ENCODE data around the gene SIAH2. TPM values are rescaled to one million over a fixed set of nuclear protein-coding genes. Genes with fewer than 3 reads are reported as not detected.

The SIAH2 gene
- polyA plus RNA-seq, 1 experiment = 34.2 TPM

DNA sequence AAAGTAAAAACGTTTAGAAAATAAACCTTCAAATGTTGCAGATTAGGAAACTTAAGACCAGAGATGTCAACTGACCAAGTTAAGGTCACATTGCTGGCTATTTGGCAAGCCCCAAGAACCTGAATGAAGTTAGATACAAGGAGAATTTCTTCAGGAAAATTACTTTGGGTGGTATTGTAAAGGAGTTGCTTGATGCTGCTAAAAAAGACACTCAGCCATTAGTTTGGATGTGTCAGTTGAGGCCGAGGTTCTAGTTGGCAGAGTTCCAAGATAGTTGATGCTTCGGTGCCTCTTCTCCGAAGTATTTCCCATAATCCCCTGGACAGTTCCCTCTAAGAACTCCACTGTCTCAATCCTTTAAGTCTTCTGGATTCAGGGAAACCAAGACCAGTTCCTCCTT lies 24.3 kb downstream of the SIAH2 start:
- Histone ChIP-seq H3K4me3 (ENCODE audit: low read depth, low read length) (no peak overlapping the region), H3K36me3 (ENCODE audit: control insufficient read depth, insufficient read depth, low read length) (peaks cover 9% of the 10 kb centered on the region), H3K27me3 (ENCODE audit: control insufficient read depth, insufficient read depth, low read length) (no peaks in the 10 kb centered on the region)
- ChIA-PET POLR2A (no interaction called here), CTCF (interaction anchor here (1.4 kb wide), 1 partner anchor 17 kb away, joined by 5 read pairs; no protein-coding TSS in a partner anchor)
- TF ChIP-seq, protein P1, sequence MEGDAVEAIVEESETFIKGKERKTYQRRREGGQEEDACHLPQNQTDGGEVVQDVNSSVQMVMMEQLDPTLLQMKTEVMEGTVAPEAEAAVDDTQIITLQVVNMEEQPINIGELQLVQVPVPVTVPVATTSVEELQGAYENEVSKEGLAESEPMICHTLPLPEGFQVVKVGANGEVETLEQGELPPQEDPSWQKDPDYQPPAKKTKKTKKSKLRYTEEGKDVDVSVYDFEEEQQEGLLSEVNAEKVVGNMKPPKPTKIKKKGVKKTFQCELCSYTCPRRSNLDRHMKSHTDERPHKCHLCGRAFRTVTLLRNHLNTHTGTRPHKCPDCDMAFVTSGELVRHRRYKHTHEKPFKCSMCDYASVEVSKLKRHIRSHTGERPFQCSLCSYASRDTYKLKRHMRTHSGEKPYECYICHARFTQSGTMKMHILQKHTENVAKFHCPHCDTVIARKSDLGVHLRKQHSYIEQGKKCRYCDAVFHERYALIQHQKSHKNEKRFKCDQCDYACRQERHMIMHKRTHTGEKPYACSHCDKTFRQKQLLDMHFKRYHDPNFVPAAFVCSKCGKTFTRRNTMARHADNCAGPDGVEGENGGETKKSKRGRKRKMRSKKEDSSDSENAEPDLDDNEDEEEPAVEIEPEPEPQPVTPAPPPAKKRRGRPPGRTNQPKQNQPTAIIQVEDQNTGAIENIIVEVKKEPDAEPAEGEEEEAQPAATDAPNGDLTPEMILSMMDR (IDR thresholded peaks at IDR 0.05; ENCODE audit: insufficient read depth, low read depth, low read length) = no peak
- DNase-seq (ENCODE audit: low read depth) = no peak

DNA sequence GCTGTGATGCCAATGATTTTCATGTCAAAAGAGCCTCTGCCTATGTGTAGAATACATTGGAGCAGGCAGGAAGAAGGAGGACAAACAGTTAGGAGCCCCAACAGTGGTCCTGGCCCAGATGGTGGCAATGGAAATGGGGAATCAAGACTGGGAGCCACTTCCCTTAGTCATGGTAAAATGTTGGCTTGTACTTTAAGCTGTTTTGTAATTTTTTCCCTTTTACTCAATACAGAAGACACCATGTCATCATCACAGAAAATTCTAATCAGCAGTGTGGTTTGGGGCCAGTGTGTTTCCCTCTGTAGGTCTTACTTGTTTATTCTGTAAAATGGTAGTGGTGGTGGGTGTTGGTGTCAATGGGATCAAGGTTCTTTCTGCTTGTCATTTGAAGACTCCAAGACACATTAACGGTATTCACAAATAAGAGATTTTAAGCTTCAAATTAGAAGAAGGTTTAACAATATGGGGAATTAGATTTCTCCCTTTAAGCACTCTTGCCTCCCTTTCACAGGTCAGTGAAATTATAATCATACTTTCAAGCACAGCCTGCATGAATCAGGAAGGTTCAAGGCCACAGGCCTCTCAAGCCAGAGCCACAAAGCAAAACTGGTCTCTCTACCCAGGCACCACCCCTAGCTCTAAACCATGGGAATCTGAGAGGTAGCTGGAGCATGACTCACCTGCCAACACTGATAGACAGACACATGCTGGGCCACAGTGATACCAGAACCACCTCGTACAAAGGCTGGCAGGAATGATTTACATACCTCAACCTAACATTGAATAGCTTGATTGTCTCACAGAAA lies 24.9 kb downstream of the SIAH2 start:
- ChIA-PET CTCF (interaction anchor here (0.8 to 1.4 kb wide), 2 partner anchors 17 to 50 kb away, joined by 3 to 5 read pairs; no protein-coding TSS in a partner anchor), POLR2A (interaction anchor here (0.6 kb wide), 1 partner anchor 25 kb away, joined by 8 read pairs; the partner anchor contains the start of gene SIAH2)
- no peak overlapping the region for H3K4me3 ChIP-seq (ENCODE audit: low read depth, low read length)
- DNase-seq (ENCODE audit: low read depth) = no peak
- no peaks in the 10 kb centered on the region for H3K27me3 ChIP-seq (ENCODE audit: control insufficient read depth, insufficient read depth, low read length)
- TF ChIP-seq, protein P1 (IDR thresholded peaks at IDR 0.05; ENCODE audit: insufficient read depth, low read depth, low read length) = no peak
- peaks cover 9% of the 10 kb centered on the region for H3K36me3 ChIP-seq (ENCODE audit: control insufficient read depth, insufficient read depth, low read length)

DNA sequence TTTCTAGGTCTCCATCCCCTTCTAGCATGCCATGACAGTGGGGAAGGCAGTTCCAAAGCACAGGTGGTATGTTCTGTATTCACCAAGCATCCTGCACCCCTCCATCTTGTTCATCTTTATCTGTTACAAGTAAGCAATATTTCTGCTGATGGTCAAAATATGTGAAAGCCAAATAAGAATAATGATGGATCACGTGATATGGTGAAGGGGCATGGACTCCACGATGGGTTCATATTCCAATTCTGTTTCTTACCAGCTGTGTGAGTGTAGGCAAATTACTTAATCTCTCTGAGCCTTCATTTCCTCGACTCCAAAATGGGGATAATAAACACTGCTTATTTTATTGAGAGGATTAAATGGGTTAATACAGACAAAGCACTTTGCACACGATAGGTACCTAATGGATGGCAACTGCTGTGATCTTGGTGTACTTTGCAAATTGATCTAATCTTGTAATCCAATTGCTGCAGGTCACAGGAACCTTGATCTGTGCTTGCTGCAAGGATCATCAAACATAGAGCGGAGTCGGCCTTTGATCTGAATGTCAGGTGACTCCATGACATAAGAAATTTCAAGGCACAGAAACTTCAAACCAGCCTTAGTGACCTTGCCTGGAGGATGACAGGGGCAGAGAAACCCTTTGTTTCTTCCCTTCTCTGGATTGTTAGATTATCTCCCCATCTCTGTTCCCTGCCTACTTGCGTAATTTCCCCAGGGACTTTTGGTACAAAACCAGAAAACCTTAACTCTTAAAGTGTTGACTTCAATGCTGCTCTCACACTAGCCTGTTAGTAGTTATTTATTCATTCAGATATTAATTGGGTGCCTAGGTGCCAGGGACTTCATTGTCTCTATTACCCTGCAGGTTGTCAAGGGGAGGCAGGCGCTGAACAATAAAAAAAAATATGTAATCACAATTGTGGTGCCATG lies 25.8 kb downstream of the SIAH2 start:
- Histone ChIP-seq H3K4me3 (ENCODE audit: low read depth, low read length) (no peak overlapping the region), H3K27me3 (ENCODE audit: control insufficient read depth, insufficient read depth, low read length) (no peaks in the 10 kb centered on the region), H3K36me3 (ENCODE audit: control insufficient read depth, insufficient read depth, low read length) (peaks cover 5% of the 10 kb centered on the region)
- TF ChIP-seq, protein P1 (IDR thresholded peaks at IDR 0.05; ENCODE audit: insufficient read depth, low read depth, low read length) = no peak
- ChIA-PET POLR2A (interaction anchor here (0.6 kb wide), 1 partner anchor 26 kb away, joined by 8 read pairs; the partner anchor contains the start of gene SIAH2), CTCF (interaction anchor here (0.8 to 1.4 kb wide), 2 partner anchors 16 to 51 kb away, joined by 3 to 5 read pairs; no protein-coding TSS in a partner anchor)
- DNase-seq (ENCODE audit: low read depth) = no peak

DNA sequence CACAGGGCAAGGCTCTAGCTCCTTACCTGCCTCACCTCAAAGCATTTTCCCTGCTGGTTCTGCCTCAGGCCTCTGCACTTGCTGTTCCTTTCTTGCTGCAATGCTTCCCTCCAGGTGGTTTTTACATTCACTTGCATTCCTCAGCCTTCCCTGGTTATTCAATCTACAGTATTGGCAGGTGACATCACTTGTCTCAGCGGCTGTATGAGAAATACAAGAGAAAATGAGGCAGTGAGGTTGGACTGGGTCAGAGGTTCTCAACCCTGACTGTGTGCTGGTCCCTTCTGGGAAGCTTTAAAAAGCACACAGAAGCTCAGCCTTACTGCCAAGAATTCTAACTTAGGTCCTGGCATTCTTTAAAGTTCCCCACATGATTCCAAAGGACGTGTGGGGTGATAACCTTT lies 26.7 kb downstream of the SIAH2 start:
- CTCF ChIA-PET = interaction anchor here (2.6 kb wide), 1 partner anchor 15 kb away, joined by 9 read pairs; no protein-coding TSS in a partner anchor
- DNase-seq (ENCODE audit: low read depth) = no peak
- H3K27me3 ChIP-seq (ENCODE audit: control insufficient read depth, insufficient read depth, low read length) = no peaks in the 10 kb centered on the region
- no peak overlapping the region for H3K4me3 ChIP-seq (ENCODE audit: low read depth, low read length)
- POLR2A ChIA-PET = no interaction called here
- peaks cover 2% of the 10 kb centered on the region for H3K36me3 ChIP-seq (ENCODE audit: control insufficient read depth, insufficient read depth, low read length)
- TF ChIP-seq, protein P1 (IDR thresholded peaks at IDR 0.05; ENCODE audit: insufficient read depth, low read depth, low read length) = no peak

DNA sequence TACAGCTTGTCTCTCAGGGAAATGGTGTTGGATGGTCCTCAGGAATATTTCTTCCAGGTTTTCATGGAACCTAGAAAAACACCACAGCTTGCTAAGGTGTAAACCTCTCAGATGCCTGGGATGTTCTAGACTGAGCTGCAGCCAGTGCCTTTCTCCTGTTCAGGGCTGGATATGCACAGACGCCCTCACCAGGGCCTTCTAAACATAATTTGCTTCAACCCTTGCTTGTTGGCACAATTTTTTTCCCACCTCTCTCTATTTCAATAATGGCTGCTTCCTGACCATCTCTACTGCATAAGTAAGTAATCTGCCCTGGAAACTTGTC lies 28.2 kb downstream of the SIAH2 start:
- no peak for DNase-seq (ENCODE audit: low read depth)
- ChIA-PET CTCF (interaction anchor here (0.8 to 2.6 kb wide), 2 partner anchors 13 to 21 kb away, joined by 3 to 9 read pairs; no protein-coding TSS in a partner anchor), POLR2A (no interaction called here)
- H3K36me3 ChIP-seq (ENCODE audit: control insufficient read depth, insufficient read depth, low read length) = no peaks in the 10 kb centered on the region
- no peaks in the 10 kb centered on the region for H3K27me3 ChIP-seq (ENCODE audit: control insufficient read depth, insufficient read depth, low read length)
- H3K4me3 ChIP-seq (ENCODE audit: low read depth, low read length) = no peak overlapping the region
- TF ChIP-seq, protein P1 (IDR thresholded peaks at IDR 0.05; ENCODE audit: insufficient read depth, low read depth, low read length) = no peak

Data from BJ (cell line).